DOHH2 (cell line): ENCODE measurements around the gene MDN1.

ENCODE experiments used
- H3F3A ChIP-seq: fragments of 200-600 bp; sonication (generic), shearing (Covaris generic); 2 replicates; pipeline ENCODE4 v1.6.0; 2016; ENCODE audit warnings: antibody characterized with exemption, mild to moderate bottlenecking; ENCODE audit not compliant: control insufficient read depth, insufficient read depth
- H3K27ac ChIP-seq: fragments of 200-600 bp; sonication (generic); 2 replicates; pipeline ENCODE4 v1.5.1; 2014; ENCODE audit warnings: low read depth, mild to moderate bottlenecking, low read length, moderate library complexity
- H3K27me3 ChIP-seq: fragments of 200-600 bp; sonication (generic); 2 replicates; pipeline ENCODE4 v1.6.1; 2014; ENCODE audit warnings: mild to moderate bottlenecking, low read length, mixed read lengths; ENCODE audit not compliant: control insufficient read depth
- H3K36me3 ChIP-seq: fragments of 200-600 bp; sonication (generic); 2 replicates; pipeline ENCODE4 v1.6.1; 2014; ENCODE audit warnings: mild to moderate bottlenecking, low read length, moderate library complexity, mixed read lengths; ENCODE audit not compliant: control insufficient read depth
- H3K4me1 ChIP-seq: fragments of 200-600 bp; sonication (generic); 2 replicates; pipeline ENCODE4 v1.6.1; 2014; ENCODE audit warnings: mild to moderate bottlenecking, low read length, mixed read lengths; ENCODE audit not compliant: control insufficient read depth
- H3K4me2 ChIP-seq: fragments of 200-600 bp; sonication (generic); 2 replicates; pipeline ENCODE4 v1.6.0; 2014; ENCODE audit warnings: mild to moderate bottlenecking, low read length, moderate library complexity
- H3K4me3 ChIP-seq: fragments of 200-600 bp; sonication (generic); 2 replicates; pipeline ENCODE4 v1.5.1; 2014; ENCODE audit warnings: mild to moderate bottlenecking, low read length, mixed read lengths
- H3K79me2 ChIP-seq: fragments of 200-600 bp; sonication (generic); 2 replicates; pipeline ENCODE4 v1.6.1; 2014; ENCODE audit warnings: mild to moderate bottlenecking, low read length, mixed read lengths; ENCODE audit not compliant: control insufficient read depth
- H3K9me2 ChIP-seq: fragments of 200-600 bp; sonication (generic); replicated peaks from 2 replicates; pipeline ENCODE4 v1.6.1; 2014; ENCODE audit warnings: mild to moderate bottlenecking, low read length, mixed read lengths; ENCODE audit not compliant: control insufficient read depth
- H3K9me3 ChIP-seq: fragments of 200-600 bp; sonication (generic); 2 replicates; pipeline ENCODE4 v1.6.1; 2014; ENCODE audit warnings: antibody characterized with exemption, low read length, mixed read lengths; ENCODE audit not compliant: control insufficient read depth, insufficient read depth
- H4K20me1 ChIP-seq: fragments of 200-600 bp; sonication (generic); 2 replicates; pipeline ENCODE4 v1.6.0; 2014; ENCODE audit warnings: low read depth, mild to moderate bottlenecking, antibody characterized with exemption, low read length, moderate library complexity; ENCODE audit not compliant: control insufficient read depth, insufficient read depth
- EZH2phosphoT487 ChIP-seq: fragments of 200-600 bp; sonication (generic); IDR thresholded peaks from 2 replicates; pipeline ENCODE4 v1.6.1; 2017; ENCODE audit warnings: borderline replicate concordance, mild to moderate bottlenecking, antibody characterized with exemption, low read length, moderate library complexity, mixed read lengths
- TF ChIP-seq, protein P1 (sequence below): fragments of 200-600 bp; sonication (generic); IDR thresholded peaks from one replicate; pipeline ENCODE4 v1.5.1; 2014; ENCODE audit warnings: antibody characterized with exemption, mild to moderate bottlenecking, low read depth, low read length; ENCODE audit not compliant: poor library complexity, severe bottlenecking

Gene MDN1

DNA sequence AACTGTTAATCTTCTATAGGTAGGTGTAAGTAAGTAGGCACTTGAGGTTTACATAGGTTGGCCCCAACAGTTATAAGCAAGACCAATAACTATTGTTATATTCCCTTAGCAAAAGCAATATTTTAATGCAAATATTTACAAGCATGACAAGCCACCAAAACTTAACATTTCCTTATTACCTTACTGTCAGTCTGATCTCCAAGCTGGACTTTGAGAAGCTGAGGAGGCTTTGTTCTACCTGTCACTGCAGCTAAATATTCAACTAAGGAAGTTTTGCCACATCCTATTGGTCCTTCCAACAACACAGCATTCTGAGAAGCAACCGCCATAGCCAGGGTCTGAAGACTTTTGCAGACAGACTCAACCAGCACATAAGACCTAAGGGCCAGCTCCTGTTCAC lies 29.6 kb downstream of the MDN1 start:
- H3K79me2 ChIP-seq: peaks cover 12% of the 10 kb centered on the region
- no peak overlapping the region for H3K4me3 ChIP-seq
- H4K20me1 ChIP-seq: peaks cover 10% of the 10 kb centered on the region; the same call in 1 of the 2 replicates
- no peak overlapping the region for H3K4me2 ChIP-seq
- TF ChIP-seq, protein P1, sequence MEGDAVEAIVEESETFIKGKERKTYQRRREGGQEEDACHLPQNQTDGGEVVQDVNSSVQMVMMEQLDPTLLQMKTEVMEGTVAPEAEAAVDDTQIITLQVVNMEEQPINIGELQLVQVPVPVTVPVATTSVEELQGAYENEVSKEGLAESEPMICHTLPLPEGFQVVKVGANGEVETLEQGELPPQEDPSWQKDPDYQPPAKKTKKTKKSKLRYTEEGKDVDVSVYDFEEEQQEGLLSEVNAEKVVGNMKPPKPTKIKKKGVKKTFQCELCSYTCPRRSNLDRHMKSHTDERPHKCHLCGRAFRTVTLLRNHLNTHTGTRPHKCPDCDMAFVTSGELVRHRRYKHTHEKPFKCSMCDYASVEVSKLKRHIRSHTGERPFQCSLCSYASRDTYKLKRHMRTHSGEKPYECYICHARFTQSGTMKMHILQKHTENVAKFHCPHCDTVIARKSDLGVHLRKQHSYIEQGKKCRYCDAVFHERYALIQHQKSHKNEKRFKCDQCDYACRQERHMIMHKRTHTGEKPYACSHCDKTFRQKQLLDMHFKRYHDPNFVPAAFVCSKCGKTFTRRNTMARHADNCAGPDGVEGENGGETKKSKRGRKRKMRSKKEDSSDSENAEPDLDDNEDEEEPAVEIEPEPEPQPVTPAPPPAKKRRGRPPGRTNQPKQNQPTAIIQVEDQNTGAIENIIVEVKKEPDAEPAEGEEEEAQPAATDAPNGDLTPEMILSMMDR: no peak
- TF ChIP-seq EZH2phosphoT487: no peak
- H3K36me3 ChIP-seq: peaks cover 81% of the 10 kb centered on the region
- H3F3A ChIP-seq: peaks cover 3% of the 10 kb centered on the region; the same call in 1 of the 2 replicates
- H3K27me3 ChIP-seq: no peaks in the 10 kb centered on the region
- H3K27ac ChIP-seq: no peak overlapping the region
- H3K9me2 ChIP-seq: no peaks in the 10 kb centered on the region
- no peaks in the 10 kb centered on the region for H3K9me3 ChIP-seq
- peaks cover 21% of the 10 kb centered on the region for H3K4me1 ChIP-seq

DNA sequence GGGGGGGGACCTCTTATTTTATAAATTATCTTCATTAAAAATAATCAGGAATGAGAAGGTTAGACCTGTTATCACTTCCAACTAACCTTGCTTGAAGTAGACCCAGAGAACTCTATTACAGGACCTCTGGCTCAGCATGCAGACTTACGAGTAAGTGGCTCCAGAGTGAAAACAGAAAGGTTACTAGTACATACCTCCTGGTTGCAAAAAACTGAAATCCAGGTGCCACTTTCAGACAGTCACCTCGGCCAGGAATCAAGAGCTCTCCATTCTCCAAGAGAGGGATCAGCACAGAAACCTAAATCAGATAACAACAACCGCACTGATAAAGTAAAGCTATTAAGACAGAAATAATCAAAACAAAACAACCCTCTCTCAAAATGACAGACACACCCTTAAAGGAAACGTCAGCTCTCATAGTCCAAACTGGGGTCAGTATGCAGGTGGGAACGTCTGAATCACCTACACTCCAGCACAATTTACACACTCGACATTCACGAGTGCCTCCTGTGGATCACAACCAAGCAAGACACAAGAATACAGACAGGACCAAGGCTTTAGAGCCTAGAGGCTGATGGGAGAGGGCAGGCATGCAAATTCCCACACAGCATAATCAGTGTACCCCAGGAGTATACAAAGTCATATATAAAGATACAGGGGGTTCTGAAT lies 31.8 kb downstream of the MDN1 start:
- peaks cover 80% of the 10 kb centered on the region for H3K36me3 ChIP-seq
- TF ChIP-seq EZH2phosphoT487: no peak
- TF ChIP-seq, protein P1: no peak
- no peaks in the 10 kb centered on the region for H3K4me1 ChIP-seq
- no peaks in the 10 kb centered on the region for H3F3A ChIP-seq
- H4K20me1 ChIP-seq: no peaks in the 10 kb centered on the region
- no peaks in the 10 kb centered on the region for H3K27me3 ChIP-seq
- H3K79me2 ChIP-seq: peaks cover 2% of the 10 kb centered on the region; the same call in 1 of the 2 replicates
- H3K9me3 ChIP-seq: no peaks in the 10 kb centered on the region
- no peak overlapping the region for H3K27ac ChIP-seq
- H3K9me2 ChIP-seq: no peaks in the 10 kb centered on the region
- H3K4me3 ChIP-seq: no peak overlapping the region
- H3K4me2 ChIP-seq: no peak overlapping the region

DNA sequence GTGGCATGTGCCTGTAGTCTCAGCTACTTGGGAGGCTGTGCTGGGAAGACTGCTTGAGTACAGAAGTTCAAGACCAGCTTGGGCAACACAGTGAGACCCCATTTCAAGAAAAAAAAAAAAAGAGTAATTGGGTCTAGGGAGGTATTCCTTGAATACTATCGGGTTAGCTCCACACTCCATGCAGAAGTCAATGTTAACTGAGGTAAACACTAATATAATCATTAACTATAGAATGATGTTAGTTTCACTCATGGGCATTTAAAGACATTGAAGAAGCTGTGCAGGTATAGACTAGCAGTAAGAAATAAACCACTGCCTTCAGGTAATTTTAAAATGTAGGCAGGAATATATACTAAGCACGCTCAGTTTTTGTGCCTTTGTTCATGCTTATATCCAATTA lies 32.6 kb downstream of the MDN1 start:
- no peaks in the 10 kb centered on the region for H3K9me2 ChIP-seq
- H3K36me3 ChIP-seq: peaks cover 77% of the 10 kb centered on the region
- no peak overlapping the region for H3K27ac ChIP-seq
- H3K4me1 ChIP-seq: no peaks in the 10 kb centered on the region
- H3K4me2 ChIP-seq: no peak overlapping the region
- no peaks in the 10 kb centered on the region for H3K27me3 ChIP-seq
- no peaks in the 10 kb centered on the region for H3F3A ChIP-seq
- no peaks in the 10 kb centered on the region for H4K20me1 ChIP-seq
- H3K9me3 ChIP-seq: no peaks in the 10 kb centered on the region
- H3K4me3 ChIP-seq: no peak overlapping the region
- H3K79me2 ChIP-seq: no peaks in the 10 kb centered on the region
- TF ChIP-seq, protein P1: no peak
- no peak for TF ChIP-seq EZH2phosphoT487
